MM.1S (cell line): Measurements from ENCODE around the gene UBE2QL1.

Source experiments
- DNase-seq: peaks from one replicate; pipeline ENCODE4 v3.0.0-alpha.2; 2015
- H2AFZ ChIP-seq: fragments of 300-600 bp; sonication (generic); 2 replicates; pipeline ENCODE4 v1.6.0; 2016; ENCODE audit warnings: antibody characterized with exemption, low read length
- H3F3A ChIP-seq: fragments of 300-600 bp; sonication (generic); 2 replicates; pipeline ENCODE4 v1.6.1; 2016; ENCODE audit warnings: mild to moderate bottlenecking, antibody characterized with exemption, low read length, moderate library complexity, mixed read lengths; ENCODE audit not compliant: insufficient read depth
- H3K27ac ChIP-seq: fragments of 300-600 bp; sonication (generic); 2 replicates; pipeline ENCODE4 v1.5.1; 2016; ENCODE audit warnings: mild to moderate bottlenecking, low read length
- H3K27me3 ChIP-seq: fragments of 300-600 bp; sonication (generic); replicated peaks from 2 replicates; pipeline ENCODE4 v1.6.0; 2016; ENCODE audit warnings: low read length; ENCODE audit not compliant: insufficient read depth
- H3K36me3 ChIP-seq: fragments of 300-600 bp; sonication (generic); replicated peaks from 2 replicates; pipeline ENCODE4 v1.6.1; 2016; ENCODE audit warnings: mild to moderate bottlenecking, low read length, mixed read lengths; ENCODE audit not compliant: insufficient read depth
- H3K4me1 ChIP-seq: fragments of 300-600 bp; sonication (generic); 2 replicates; pipeline ENCODE4 v1.6.1; 2016; ENCODE audit warnings: low read length, mixed read lengths
- H3K4me2 ChIP-seq: fragments of 300-600 bp; sonication (generic); 2 replicates; pipeline ENCODE4 v1.6.0; 2016; ENCODE audit warnings: low read depth, low read length
- H3K4me3 ChIP-seq: fragments of 300-600 bp; sonication (generic); 2 replicates; pipeline ENCODE4 v1.5.1; 2016; ENCODE audit warnings: low read length, mixed read lengths
- H3K79me2 ChIP-seq: fragments of 300-600 bp; sonication (generic); 2 replicates; pipeline ENCODE4 v1.6.1; 2016; ENCODE audit warnings: mixed run types, low read length, mixed read lengths
- H3K9ac ChIP-seq: fragments of 300-600 bp; sonication (generic); 2 replicates; pipeline ENCODE4 v1.6.1; 2016; ENCODE audit warnings: low read length, mixed read lengths
- H3K9me2 ChIP-seq: fragments of 300-600 bp; sonication (generic); replicated peaks from 2 replicates; pipeline ENCODE4 v1.6.1; 2016; ENCODE audit warnings: mild to moderate bottlenecking, low read length, mixed read lengths; ENCODE audit not compliant: insufficient read depth
- H3K9me3 ChIP-seq: fragments of 300-600 bp; sonication (generic); replicated peaks from 2 replicates; pipeline ENCODE4 v1.6.1; 2016; ENCODE audit warnings: mild to moderate bottlenecking, low read length, mixed read lengths; ENCODE audit not compliant: insufficient read depth
- H4K20me1 ChIP-seq: fragments of 300-600 bp; sonication (generic); 2 replicates; pipeline ENCODE4 v1.6.1; 2016; ENCODE audit warnings: mild to moderate bottlenecking, low read length, moderate library complexity, mixed read lengths; ENCODE audit not compliant: insufficient read depth
- EZH2 ChIP-seq: fragments of 300-600 bp; sonication (generic); optimal IDR thresholded peaks from 2 replicates; pipeline ENCODE3; 2017; ENCODE audit warnings: low read depth, mild to moderate bottlenecking, antibody characterized with exemption, low read length, mixed read lengths
- EZH2phosphoT487 ChIP-seq: fragments of 300-600 bp; sonication (generic); IDR thresholded peaks from 2 replicates; pipeline ENCODE4 v1.6.1; 2018; ENCODE audit warnings: antibody characterized with exemption, low read length
- TF ChIP-seq, protein P1 (sequence below): fragments of 300-600 bp; sonication (generic); IDR thresholded peaks from 2 replicates; pipeline ENCODE4 v1.5.1; 2016; ENCODE audit warnings: antibody characterized with exemption, low read length, mixed read lengths

Gene UBE2QL1

DNA sequence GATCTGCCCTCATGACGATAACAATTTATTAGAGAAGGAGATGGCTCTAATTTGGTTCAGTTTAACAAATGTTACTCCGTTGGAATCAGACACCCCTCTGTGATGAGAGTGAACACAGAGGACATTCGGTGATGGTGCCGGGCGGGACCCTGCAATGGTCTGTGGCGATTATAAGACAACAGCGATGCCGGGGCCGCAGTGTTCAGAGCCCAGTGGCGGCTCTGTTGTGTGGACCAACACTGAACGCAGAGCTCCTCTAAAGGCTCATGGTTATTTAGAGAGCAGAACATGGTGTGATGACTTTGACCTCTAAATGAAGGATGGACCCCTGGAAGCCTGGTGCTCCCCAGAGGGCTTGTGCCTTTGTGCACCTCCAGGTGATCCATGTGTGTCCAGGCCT lies 21.2 kb downstream of the UBE2QL1 start:
- no peak for DNase-seq
- H3K27me3 ChIP-seq, result no peaks in the 10 kb centered on the region
- no peak overlapping the region for H3K27ac ChIP-seq
- H3K4me3 ChIP-seq, result no peak overlapping the region
- TF ChIP-seq, protein P1, sequence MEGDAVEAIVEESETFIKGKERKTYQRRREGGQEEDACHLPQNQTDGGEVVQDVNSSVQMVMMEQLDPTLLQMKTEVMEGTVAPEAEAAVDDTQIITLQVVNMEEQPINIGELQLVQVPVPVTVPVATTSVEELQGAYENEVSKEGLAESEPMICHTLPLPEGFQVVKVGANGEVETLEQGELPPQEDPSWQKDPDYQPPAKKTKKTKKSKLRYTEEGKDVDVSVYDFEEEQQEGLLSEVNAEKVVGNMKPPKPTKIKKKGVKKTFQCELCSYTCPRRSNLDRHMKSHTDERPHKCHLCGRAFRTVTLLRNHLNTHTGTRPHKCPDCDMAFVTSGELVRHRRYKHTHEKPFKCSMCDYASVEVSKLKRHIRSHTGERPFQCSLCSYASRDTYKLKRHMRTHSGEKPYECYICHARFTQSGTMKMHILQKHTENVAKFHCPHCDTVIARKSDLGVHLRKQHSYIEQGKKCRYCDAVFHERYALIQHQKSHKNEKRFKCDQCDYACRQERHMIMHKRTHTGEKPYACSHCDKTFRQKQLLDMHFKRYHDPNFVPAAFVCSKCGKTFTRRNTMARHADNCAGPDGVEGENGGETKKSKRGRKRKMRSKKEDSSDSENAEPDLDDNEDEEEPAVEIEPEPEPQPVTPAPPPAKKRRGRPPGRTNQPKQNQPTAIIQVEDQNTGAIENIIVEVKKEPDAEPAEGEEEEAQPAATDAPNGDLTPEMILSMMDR, result no peak
- TF ChIP-seq EZH2phosphoT487 (no peak), EZH2 (no peak)
- no peak overlapping the region for H3K9ac ChIP-seq
- H3K4me1 ChIP-seq, result peaks cover 8% of the 10 kb centered on the region
- no peaks in the 10 kb centered on the region for H3K9me2 ChIP-seq
- H4K20me1 ChIP-seq, result no peaks in the 10 kb centered on the region; the same call in 1 of the 2 replicates
- H3F3A ChIP-seq, result 0 out of 2 replicates have a peak, but pooled peaks cover 2% of the 10 kb centered on the region
- no peak overlapping the region for H2AFZ ChIP-seq
- H3K9me3 ChIP-seq, result no peaks in the 10 kb centered on the region
- H3K79me2 ChIP-seq, result peaks cover 97% of the 10 kb centered on the region
- H3K36me3 ChIP-seq, result peaks cover 26% of the 10 kb centered on the region
- H3K4me2 ChIP-seq, result no peak overlapping the region

DNA sequence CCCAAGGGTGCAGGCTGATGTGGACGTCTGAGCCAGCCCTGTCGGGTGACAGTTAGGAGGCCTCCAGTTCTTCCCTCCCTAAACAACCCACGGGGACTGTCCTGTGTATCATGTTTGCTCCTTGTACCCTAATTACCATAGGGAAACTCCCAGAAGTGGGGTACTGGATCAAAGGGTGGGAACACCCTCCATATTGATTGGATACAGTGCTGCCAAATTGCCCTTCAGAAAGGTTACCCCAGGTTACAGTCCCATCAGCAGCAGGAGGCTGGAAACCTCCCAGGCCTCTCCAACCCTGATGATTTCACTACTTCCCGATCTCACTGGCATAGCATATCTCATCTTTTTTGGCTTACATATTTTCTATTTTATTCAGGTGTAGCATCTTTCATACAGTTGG lies 22.0 kb downstream of the UBE2QL1 start:
- TF ChIP-seq EZH2 (no peak), EZH2phosphoT487 (no peak)
- TF ChIP-seq, protein P1, result no peak
- no peak for DNase-seq

DNA sequence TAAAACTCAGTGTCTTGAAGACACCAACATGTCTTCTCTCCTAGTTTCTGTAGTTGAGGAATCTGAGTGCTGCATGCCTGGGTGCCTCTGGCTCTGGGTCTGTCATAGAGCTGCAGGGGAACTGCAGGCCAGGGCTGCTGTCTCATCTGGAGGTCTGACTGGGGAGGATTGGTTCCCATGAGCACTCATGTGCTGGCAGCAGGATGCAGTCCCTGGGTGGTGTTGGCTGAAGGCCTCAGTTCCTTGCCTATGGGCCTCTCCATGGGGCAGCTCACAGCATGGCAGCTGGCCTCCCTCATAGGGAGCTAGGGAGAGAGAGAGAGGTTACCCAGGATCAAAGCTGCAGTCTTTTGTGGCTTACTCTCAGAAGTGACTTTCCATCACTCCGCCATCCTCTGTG lies 22.6 kb downstream of the UBE2QL1 start:
- Histone ChIP-seq H3K4me2 (no peak overlapping the region), H3F3A (peaks cover 9% of the 10 kb centered on the region), H4K20me1 (no peaks in the 10 kb centered on the region), H3K27me3 (no peaks in the 10 kb centered on the region), H3K36me3 (peaks cover 26% of the 10 kb centered on the region), H2AFZ (no peak overlapping the region), H3K9me3 (no peaks in the 10 kb centered on the region), H3K27ac (no peak overlapping the region), H3K9me2 (no peaks in the 10 kb centered on the region), H3K79me2 (peaks cover 97% of the 10 kb centered on the region), H3K9ac (no peak overlapping the region), H3K4me1 (peaks cover 20% of the 10 kb centered on the region), H3K4me3 (no peak overlapping the region)
- no peak for DNase-seq
- no peak for TF ChIP-seq EZH2
- TF ChIP-seq, protein P1, result no peak
- no peak for TF ChIP-seq EZH2phosphoT487

More for the DNA sequence above, 22.0 kb downstream of the UBE2QL1 start:
- Histone ChIP-seq H3K4me1 (peaks cover 15% of the 10 kb centered on the region), H3K4me3 (no peak overlapping the region), H3K36me3 (peaks cover 26% of the 10 kb centered on the region), H2AFZ (no peak overlapping the region), H3K79me2 (peaks cover 97% of the 10 kb centered on the region), H3F3A (0 out of 2 replicates have a peak, but pooled peaks cover 5% of the 10 kb centered on the region), H3K27ac (no peak overlapping the region), H3K4me2 (no peak overlapping the region), H3K9ac (no peak overlapping the region), H3K9me2 (no peaks in the 10 kb centered on the region), H4K20me1 (no peaks in the 10 kb centered on the region), H3K27me3 (no peaks in the 10 kb centered on the region), H3K9me3 (no peaks in the 10 kb centered on the region)
